Ovary (tissue), 3 donors: ENCODE results near the gene DIS3L.

Experiments used
- CTCF ChIP-seq, 3 donors: fragments of 450-650 bp in 2 of 3; fragments of 200-600 bp in 1 of 3; IDR thresholded peaks; one replicate each; pipeline versions ENCODE4 v1.5.1 to v1.8.0; 2016 to 2022; ENCODE audit warnings: antibody characterized with exemption in 3 of 3, mild to moderate bottlenecking in 1 of 3
- EP300 ChIP-seq: sonication (generic); formaldehyde crosslinking; IDR thresholded peaks from one replicate; pipeline ENCODE4 v1.6.1; 2017; ENCODE audit warnings: antibody characterized with exemption
- POLR2A ChIP-seq: fragments of 450-650 bp; IDR thresholded peaks from one replicate; pipeline ENCODE4 v1.6.1; 2017; ENCODE audit warnings: antibody characterized with exemption, mild to moderate bottlenecking, moderate library complexity
- donor health status: DM: no; HTN: no; CAD: no.

GRCh38 chr15:66275352-66275751 lies 18.0 kb upstream of the DIS3L start:
- no peak for TF ChIP-seq EP300
- no peak for TF ChIP-seq CTCF (IDR thresholded peaks at IDR 0.05)
- no peak for TF ChIP-seq POLR2A
